SK-MEL-5 (cell line): ENCODE data around the gene UGT2A3. TPM values are rescaled to one million over a fixed set of nuclear protein-coding genes. Genes with fewer than 3 reads are reported as not detected.
"Not testable (repeated sequence)": the region's sequence is repeated elsewhere in the genome, so short reads cannot be mapped to it uniquely, and the experiment has no call there.

Experiments
- DNase-seq: peaks from one replicate; pipeline ENCODE4 v3.0.0-alpha.2; 2016; ENCODE audit warnings: low read depth, low spot score
- in situ Hi-C: cut with HindIII; loops from 2 replicates; pipeline ENCODE4 v1.10.0; 2016; ENCODE audit warnings: low sequenced_read_pairs, high pct_unique_total_duplicates, low pct_unique_long_range_greater_than_20kb
- polyA plus RNA-seq, 2 experiments: library from polyadenylated mRNA; depleted of rRNA; stranded (reverse); fragments of >200 nt; gene quantifications; 2 replicates each; pipeline ENCODE4 v1.2.3, GENCODE V29; 2015
- total RNA-seq: library from RNA; depleted of rRNA; stranded (reverse); fragments of >200 nt; shearing (Covaris generic); gene quantifications from 2 replicates; pipeline ENCODE4 v1.2.3, GENCODE V29; 2014; rRNA removed

Gene UGT2A3
- total RNA-seq, result not detected in 2 replicates
- polyA plus RNA-seq (2015; cell fraction: cytosol; rRNA removed), result not detected in 2 replicates
- polyA plus RNA-seq (2015; cell fraction: nucleus; rRNA removed), result not detected in 2 replicates

GRCh38 chr4:68951078-68951805, at the start of gene UGT2A3:
Gene UGT2A3 (minus strand): TSS chr4:68951804. CDS start chr4:68951760, 44 bp downstream.
- no peak for DNase-seq
- in situ Hi-C loops, result no loop called here

GRCh38 chr4:68997040-68997439, 45.4 kb upstream of the UGT2A3 start:
- in situ Hi-C loops, result no loop called here

GRCh38 chr4:68995292-68995691, 43.7 kb upstream of the UGT2A3 start:
- in situ Hi-C loops, result no loop called here
- no peak for DNase-seq

More at GRCh38 chr4:68997040-68997439, 45.4 kb upstream of the UGT2A3 start:
- no peak for DNase-seq

- no peak for DNase-seq
- in situ Hi-C loops, result no loop called here
Observed at GRCh38 chr4:68987007-68987406, 35.4 kb upstream of the UGT2A3 start.

- DNase-seq, result no peak
- in situ Hi-C loops, result no loop called here
Observed at GRCh38 chr4:68985442-68985841, 33.8 kb upstream of the UGT2A3 start.

- no peak for DNase-seq
- in situ Hi-C loops, result no loop called here
Observed at GRCh38 chr4:68984947-68985346, 33.3 kb upstream of the UGT2A3 start.

- no peak for DNase-seq
- in situ Hi-C loops, result no loop called here
Observed at GRCh38 chr4:68963374-68963773, 11.8 kb upstream of the UGT2A3 start.

- in situ Hi-C loops, result no loop called here
Observed at GRCh38 chr4:68962868-68963267, 11.3 kb upstream of the UGT2A3 start.

GRCh38 chr4:68960294-68961163, 8.9 kb upstream of the UGT2A3 start:
- no peak for DNase-seq
- in situ Hi-C loops, result no loop called here

More at GRCh38 chr4:68962868-68963267, 11.3 kb upstream of the UGT2A3 start:
- no peak for DNase-seq

- DNase-seq, in situ Hi-C loops: not testable (repeated sequence)
Observed at GRCh38 chr4:68959085-68959484, 7.5 kb upstream of the UGT2A3 start.

- no peak for DNase-seq
- in situ Hi-C loops, result no loop called here
Observed at GRCh38 chr4:68954126-68954525, 2.5 kb upstream of the UGT2A3 start.

- in situ Hi-C loops, result no loop called here
Observed at GRCh38 chr4:68953056-68953596, 1.5 kb upstream of the UGT2A3 start.

GRCh38 chr4:68951806-68952585, 392 bp upstream of the UGT2A3 start:
- no peak for DNase-seq
- in situ Hi-C loops, result no loop called here

More at GRCh38 chr4:68953056-68953596, 1.5 kb upstream of the UGT2A3 start:
- no peak for DNase-seq

GRCh38 chr4:68950033-68950432, 1.6 kb downstream of the UGT2A3 start:
- no peak for DNase-seq
- in situ Hi-C loops, result no loop called here

- DNase-seq, result no peak
- in situ Hi-C loops, result no loop called here
Observed at GRCh38 chr4:68948985-68949384, 2.6 kb downstream of the UGT2A3 start.

- in situ Hi-C loops, result no loop called here
- DNase-seq, result no peak
Observed at GRCh38 chr4:68948044-68948743, 3.4 kb downstream of the UGT2A3 start.
